ENCODE measurements around the gene SLC34A1.

The SLC34A1 gene

GRCh38 chr5:177371120-177372033 is 12.9 kb upstream of the SLC34A1 start:
- H2AFZ ChIP-seq (ENCODE audit: low read length): no peak overlapping the region
- no peaks in the 10 kb centered on the region for H3K79me2 ChIP-seq (ENCODE audit: insufficient read depth, low read length)
- peak overlapping the region; percentile 61; the same call in 1 of the 2 replicates for H3K9ac ChIP-seq (ENCODE audit: low read length)
- no peaks in the 10 kb centered on the region for H3K9me2 ChIP-seq (ENCODE audit: low read depth, low read length)
- H3K27me3 ChIP-seq (ENCODE audit: insufficient read depth, low read length): no peaks in the 10 kb centered on the region
- peaks cover 29% of the 10 kb centered on the region for H3K4me1 ChIP-seq (ENCODE audit: insufficient read depth, low read length, severe bottlenecking)
- H3K4me2 ChIP-seq (ENCODE audit: low read length): peak overlapping the region; percentile 66
- H4K20me1 ChIP-seq (ENCODE audit: insufficient read depth, low read length): no peaks in the 10 kb centered on the region
- no peaks in the 10 kb centered on the region for H3K9me3 ChIP-seq (ENCODE audit: low read length)
- no peak overlapping the region for H3K27ac ChIP-seq (ENCODE audit: low read depth, low read length, poor library complexity, severe bottlenecking)
- peak overlapping the region; percentile 57 for H3K4me3 ChIP-seq (ENCODE audit: low read depth, low read length, poor library complexity, severe bottlenecking)
- peaks cover 29% of the 10 kb centered on the region for H3K36me3 ChIP-seq (ENCODE audit: insufficient read depth, low read length)
- H3F3A ChIP-seq (ENCODE audit: insufficient read depth, low read length): no peaks in the 10 kb centered on the region
- TF ChIP-seq EZH2 (IDR thresholded peaks at IDR 0.05; ENCODE audit: borderline replicate concordance, low read length) (no peak), CTCF (IDR thresholded peaks at IDR 0.05; ENCODE audit: low read length) (no peak)

- Histone ChIP-seq H3K27me3 (ENCODE audit: insufficient read depth, low read length) (no peaks in the 10 kb centered on the region), H2AFZ (ENCODE audit: low read length) (no peak overlapping the region), H3K79me2 (ENCODE audit: insufficient read depth, low read length) (no peaks in the 10 kb centered on the region), H3F3A (ENCODE audit: insufficient read depth, low read length) (no peaks in the 10 kb centered on the region), H3K9ac (ENCODE audit: low read length) (no peak overlapping the region), H3K4me1 (ENCODE audit: insufficient read depth, low read length, severe bottlenecking) (peaks cover 23% of the 10 kb centered on the region), H3K4me2 (ENCODE audit: low read length) (no peak overlapping the region), H3K9me3 (ENCODE audit: low read length) (no peaks in the 10 kb centered on the region), H3K9me2 (ENCODE audit: low read depth, low read length) (no peaks in the 10 kb centered on the region), H3K4me3 (ENCODE audit: low read depth, low read length, poor library complexity, severe bottlenecking) (no peak overlapping the region), H3K36me3 (ENCODE audit: insufficient read depth, low read length) (peaks cover 29% of the 10 kb centered on the region), H4K20me1 (ENCODE audit: insufficient read depth, low read length) (no peaks in the 10 kb centered on the region), H3K27ac (ENCODE audit: low read depth, low read length, poor library complexity, severe bottlenecking) (no peak overlapping the region)
- TF ChIP-seq EZH2 (IDR thresholded peaks at IDR 0.05; ENCODE audit: borderline replicate concordance, low read length) (no peak), CTCF (IDR thresholded peaks at IDR 0.05; ENCODE audit: low read length) (no peak)
These were observed 12.0 kb upstream of the SLC34A1 start for GRCh38 chr5:177372034-177372896.

- no peaks in the 10 kb centered on the region for H3K9me3 ChIP-seq (ENCODE audit: low read length)
- no peak overlapping the region for H2AFZ ChIP-seq (ENCODE audit: low read length)
- H3K79me2 ChIP-seq (ENCODE audit: insufficient read depth, low read length): no peaks in the 10 kb centered on the region
- TF ChIP-seq CTCF (IDR thresholded peaks at IDR 0.05; ENCODE audit: low read length) (no peak), EZH2 (IDR thresholded peaks at IDR 0.05; ENCODE audit: borderline replicate concordance, low read length) (no peak)
- H3K27ac ChIP-seq (ENCODE audit: low read depth, low read length, poor library complexity, severe bottlenecking): no peak overlapping the region
- H3K27me3 ChIP-seq (ENCODE audit: insufficient read depth, low read length): no peaks in the 10 kb centered on the region
- H3K4me3 ChIP-seq (ENCODE audit: low read depth, low read length, poor library complexity, severe bottlenecking): no peak overlapping the region
- peaks cover 23% of the 10 kb centered on the region for H3K36me3 ChIP-seq (ENCODE audit: insufficient read depth, low read length)
- no peak overlapping the region for H3K9ac ChIP-seq (ENCODE audit: low read length)
- H3K4me1 ChIP-seq (ENCODE audit: insufficient read depth, low read length, severe bottlenecking): peaks cover 23% of the 10 kb centered on the region
- no peak overlapping the region for H3K4me2 ChIP-seq (ENCODE audit: low read length)
- H3F3A ChIP-seq (ENCODE audit: insufficient read depth, low read length): no peaks in the 10 kb centered on the region
- no peaks in the 10 kb centered on the region for H4K20me1 ChIP-seq (ENCODE audit: insufficient read depth, low read length)
- no peaks in the 10 kb centered on the region for H3K9me2 ChIP-seq (ENCODE audit: low read depth, low read length)
These were observed 11.3 kb upstream of the SLC34A1 start for GRCh38 chr5:177372910-177373309.

Measured in OCI-LY1 (cell line).